HG02588 (cell line): ENCODE data around the gene SCO2.
"Not testable (repeated sequence)": the region's sequence is repeated elsewhere in the genome, so short reads cannot be mapped to it uniquely, and the experiment has no call there.

Source experiments
- ATAC-seq: cut with Tn5 transposase; IDR thresholded peaks from one replicate; pipeline ENCODE4 v1.9.1; 2021; ENCODE audit warnings: mild to moderate bottlenecking, moderate library complexity; ENCODE audit not compliant: unreplicated experiment

Gene SCO2

DNA sequence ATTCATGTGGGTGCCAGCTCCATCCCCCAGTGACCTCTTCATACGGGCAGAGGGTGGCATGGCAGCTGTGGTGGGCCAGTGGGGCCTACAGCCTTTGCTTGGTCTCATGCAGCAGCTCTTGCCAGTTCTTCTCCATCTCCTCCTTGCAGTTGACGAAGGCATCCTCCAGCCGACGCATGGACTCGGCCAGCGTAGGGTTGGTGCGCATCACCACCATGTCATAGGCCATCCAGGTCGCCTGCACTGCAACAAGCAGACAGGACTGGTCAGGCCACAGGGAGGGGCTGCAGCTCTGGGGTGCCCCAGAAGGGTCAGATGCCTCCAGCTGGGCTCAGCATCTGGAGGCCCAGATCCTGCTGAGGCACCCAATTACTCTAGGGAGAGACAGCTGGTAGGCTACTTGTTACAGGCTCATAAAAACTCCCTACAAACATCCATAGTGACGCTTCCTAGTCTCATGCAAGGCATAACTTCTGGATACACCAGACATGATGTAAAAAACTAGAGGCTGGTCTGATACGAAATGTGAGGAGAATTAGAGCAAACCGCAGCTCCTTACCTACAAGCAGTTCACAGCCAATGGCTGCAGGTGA lies 25.9 kb upstream of the SCO2 start:
- no peak for ATAC-seq

DNA sequence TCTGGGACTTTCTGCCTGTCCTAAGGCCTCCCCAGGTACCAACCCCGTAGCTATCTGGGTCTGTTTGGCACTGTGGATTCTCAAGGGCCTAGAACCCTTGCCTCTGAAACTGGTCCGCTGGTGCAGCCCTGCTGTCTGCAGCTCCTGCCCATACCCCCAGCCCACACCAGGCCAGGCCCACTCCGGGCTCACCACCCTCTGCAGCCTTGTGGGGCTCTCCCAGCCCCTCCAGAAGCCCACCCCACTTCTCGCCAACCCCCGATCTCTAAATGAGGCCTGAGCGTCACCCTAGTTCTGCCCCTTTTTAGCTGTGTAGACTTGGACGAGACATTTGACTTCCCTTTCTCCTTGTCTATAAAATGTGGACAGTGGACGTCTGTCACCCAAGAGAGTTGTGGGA lies 25.0 kb upstream of the SCO2 start:
- no peak for ATAC-seq

DNA sequence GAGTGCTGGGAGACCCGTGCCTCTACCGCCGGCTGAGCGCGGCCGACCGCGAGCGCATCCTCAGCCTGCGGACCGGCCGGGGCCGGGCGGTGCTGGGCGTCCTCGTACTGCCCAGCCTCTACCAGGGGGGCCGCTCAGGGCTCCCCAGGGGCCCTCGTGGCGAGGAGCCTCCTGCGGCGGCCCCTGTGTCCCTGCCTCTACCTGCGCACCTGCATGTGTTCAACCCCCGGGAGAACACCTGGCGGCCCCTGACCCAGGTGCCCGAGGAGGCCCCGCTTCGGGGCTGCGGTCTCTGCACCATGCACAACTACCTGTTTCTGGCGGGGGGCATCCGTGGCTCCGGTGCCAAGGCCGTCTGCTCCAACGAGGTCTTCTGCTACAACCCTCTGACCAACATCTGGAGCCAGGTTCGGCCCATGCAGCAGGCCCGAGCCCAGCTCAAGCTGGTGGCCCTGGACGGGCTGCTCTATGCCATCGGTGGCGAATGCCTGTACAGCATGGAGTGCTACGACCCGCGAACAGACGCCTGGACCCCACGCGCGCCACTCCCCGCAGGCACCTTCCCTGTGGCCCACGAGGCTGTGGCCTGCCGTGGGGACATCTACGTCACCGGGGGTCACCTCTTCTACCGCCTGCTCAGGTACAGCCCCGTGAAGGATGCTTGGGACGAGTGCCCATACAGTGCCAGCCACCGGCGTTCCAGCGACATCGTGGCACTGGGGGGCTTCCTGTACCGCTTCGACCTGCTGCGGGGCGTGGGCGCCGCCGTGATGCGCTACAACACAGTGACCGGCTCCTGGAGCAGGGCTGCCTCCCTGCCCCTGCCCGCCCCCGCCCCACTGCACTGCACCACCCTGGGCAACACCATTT lies 23.8 kb upstream of the SCO2 start:
- ATAC-seq: no peak

DNA sequence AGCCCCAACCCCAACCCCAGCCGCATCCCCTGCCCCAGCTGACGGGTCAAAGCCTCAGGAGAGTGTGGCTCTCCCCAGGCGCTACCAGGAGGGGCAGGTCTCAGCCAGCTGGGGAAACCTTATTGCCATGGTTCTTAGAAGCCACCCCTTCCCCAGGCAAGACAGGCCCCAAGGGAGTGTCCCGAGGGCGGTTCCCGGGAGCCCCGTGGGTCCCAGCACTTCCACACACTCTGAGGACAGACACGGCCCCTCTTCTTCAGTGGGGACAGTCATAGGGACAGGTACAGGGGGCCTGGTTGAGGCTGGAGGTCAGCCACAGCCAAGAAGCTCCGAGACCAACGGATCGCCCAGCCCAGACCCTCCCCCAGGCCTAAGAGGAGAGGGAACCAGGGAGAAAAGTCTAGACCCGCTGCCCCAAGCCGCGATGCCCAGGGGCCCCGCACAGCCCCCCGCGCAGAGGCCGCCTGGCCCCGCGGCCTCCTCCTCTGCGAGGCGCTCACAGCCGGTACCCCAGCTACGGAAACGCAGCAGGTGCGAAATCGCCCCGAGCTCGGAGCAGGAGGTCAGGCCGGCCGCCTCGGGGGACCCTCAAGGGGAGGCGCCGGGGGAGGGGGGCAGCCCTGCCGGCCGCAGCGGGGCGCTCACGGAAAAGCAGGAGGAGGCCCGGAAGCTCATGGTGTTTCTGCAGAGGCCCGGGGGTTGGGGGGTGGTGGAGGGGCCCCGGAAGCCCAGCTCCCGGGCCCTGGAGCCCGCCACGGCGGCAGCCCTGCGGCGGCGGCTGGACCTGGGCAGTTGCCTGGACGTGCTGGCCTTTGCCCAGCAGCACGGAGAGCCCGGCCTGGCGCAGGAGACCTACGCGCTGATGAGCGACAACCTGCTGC lies 22.9 kb upstream of the SCO2 start:
- ATAC-seq: no peak

DNA sequence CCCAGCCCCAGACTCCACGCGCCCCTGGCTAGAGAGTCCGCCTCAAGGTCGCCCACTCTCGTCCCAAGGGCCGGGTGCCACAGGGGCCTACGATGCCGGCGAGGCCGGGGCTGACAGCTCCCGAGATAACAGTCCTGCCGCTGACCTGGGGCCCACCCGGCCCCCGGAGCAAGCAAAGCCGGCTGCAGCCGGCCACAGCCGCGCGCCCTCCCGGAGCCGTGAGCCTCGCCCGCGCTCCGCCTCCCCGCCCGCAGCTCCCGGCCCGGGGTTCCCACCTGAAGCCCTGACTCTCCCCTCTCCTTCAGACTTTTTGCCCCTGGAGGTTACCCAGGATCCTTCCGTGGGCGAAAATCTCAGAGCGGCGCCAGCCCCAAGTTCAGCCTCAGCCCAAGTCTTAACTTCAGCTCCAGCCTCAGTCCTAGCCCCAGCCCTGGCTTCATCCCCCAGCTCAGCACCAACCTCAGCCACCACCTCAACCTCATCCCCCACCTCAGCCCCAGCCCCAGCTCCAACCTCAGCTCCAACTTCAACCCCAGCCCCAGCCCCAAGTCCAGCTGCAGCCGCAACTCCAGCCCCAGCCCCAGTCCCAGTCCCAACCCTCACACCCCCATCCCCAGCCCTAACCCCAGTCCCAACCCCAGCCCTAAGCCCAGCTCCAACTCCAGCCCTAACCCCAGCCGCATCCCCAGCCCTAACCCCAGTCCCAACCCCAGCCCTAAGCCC lies 22.0 kb upstream of the SCO2 start:
- ATAC-seq: no peak

DNA sequence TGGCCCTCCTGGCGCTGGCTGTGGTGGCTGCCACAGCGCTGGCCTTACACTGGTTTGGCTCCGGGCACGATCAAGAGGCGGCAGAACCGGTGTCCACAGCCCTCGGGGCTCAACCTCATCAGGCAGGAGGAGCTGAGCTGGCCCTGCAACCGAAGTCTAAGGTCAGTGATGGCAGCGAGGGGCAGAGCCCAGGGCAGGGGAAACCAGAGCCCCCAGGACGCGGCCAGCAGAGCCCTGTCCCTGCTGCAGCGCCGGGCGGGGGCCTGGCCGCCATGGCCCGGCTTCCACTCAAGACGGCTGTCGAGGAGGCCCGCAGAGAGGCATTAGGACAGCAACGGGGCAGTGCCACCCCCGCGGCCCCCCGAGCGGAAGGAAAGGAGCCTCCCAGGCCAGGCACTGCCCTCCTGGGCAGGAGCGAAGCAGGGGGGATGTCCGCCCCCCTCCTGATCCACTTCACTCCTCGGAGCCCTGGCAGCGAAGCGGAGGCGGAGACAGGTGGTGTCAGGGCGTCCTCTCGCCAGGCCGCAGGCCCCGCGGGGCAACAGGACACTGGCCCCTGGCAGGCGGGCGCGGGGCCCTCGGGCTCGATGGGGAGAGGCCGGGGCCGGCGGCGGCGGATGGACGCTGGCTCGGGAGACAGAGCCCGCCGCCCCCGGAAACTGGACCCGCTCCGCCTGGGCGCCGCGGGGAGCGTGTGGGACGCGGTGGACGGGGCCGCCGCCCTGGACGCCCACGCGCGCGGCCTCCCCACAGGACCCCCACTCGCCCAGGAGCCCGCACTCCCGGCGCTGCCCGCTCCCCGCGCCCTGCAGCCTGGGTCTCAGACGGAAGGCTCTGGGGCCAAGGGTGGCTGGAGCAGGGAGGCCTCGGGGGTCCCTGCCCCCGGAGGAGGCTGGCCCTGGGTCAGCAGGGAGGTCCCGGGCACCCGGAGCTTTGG lies 21.2 kb upstream of the SCO2 start:
- no peak for ATAC-seq

DNA sequence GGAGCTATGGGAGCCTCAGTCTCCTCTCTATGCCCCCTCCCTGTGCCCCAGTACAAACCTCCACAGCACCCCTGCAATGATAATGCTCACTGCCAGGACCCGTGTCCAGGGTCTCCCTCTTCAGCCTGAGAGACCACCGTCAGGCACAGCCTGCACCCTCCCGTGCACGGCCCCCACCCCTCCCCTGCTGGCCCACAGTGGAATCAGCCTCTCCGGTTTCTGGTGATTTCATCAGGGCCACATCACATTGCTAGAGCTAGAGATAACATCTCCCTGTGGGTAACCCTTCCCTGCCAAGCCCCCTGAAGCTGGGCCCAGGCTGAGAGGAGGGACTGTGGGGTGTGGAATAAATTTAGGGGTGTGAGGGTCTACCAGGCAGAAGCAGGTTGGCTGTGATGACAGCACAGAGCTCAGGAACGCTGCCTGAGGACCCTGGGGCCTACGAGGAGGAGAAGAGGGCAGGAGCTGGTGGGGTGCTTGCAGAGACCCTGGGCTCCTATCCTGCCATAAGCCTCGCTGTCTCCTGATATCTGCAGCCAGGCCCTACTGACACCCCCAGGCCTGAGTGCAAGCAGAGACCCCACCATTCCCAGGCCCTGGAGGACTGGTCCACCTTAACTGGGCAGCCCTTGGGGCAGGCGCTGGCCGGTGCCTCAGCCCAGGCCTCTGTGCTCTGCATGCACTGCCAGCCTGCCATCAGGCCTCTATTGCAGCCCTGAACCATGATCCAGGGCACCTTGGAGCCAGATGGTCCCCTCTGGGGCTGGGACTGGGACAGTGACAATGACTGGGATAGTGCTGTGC lies 20.3 kb upstream of the SCO2 start, which contains the start of gene KLHDC7B:
TSS of gene KLHDC7B (plus strand) at position 378 of the 804 bp plus-strand sequence. CDS start at position 723, 345 bp downstream.
- no peak for ATAC-seq

DNA sequence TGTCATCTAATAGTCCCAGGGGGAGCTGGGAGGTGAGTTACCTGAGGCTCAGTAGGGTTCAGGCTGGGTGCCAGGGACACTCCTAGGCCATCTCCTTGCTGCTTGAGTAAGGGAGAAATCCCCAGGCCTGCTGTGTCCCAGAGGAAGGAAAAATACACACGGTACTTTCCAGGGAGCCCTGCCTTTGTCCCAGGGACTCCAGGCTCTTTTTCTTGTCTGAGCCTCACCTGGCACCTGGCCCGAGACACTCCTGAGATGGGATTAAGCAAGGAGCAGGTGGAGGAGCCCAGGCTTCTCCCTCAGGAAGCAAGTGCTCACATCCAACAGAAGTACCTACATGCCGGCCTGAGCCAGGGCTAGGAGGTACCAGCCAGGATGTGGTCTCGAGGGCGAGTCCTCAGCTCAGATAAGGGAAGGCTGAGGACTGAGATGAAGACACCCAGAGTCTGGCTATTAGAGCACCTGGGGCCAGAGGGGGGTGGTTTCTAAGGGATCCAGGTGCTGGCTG lies 19.4 kb upstream of the SCO2 start:
- ATAC-seq: no peak

DNA sequence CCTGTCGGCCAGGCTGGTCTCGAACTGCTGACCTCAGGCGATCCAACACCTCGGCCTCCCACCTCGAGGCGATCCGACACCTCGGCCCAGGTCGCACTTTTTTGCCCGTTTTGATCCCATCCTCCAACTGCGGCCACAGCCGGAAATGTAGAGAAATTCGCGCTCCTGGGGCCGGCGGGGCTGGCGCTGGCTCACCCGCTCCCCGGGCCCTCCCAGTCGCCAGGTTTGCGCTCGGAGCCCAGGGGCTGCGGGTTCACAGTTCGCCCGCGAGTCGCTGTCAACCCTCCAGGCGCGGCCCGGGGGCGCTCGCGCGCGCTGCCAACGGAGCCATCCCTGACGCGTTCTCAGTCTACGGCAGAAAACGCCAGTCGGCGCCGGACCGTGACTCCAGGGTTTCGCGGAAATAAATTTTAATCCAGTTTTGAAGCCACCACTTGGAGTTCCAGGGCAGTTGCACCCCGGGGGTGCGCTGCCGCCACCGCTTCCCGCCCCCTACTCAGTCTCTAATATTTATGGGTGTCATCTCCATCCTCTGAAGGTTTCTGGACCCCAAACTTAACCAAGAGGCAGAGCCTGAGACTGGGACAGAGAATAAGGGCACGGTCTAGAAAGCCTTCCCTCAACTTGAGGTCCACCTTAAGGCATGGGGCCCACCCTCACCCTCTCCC lies 18.8 kb upstream of the SCO2 start:
- ATAC-seq: no peak

DNA sequence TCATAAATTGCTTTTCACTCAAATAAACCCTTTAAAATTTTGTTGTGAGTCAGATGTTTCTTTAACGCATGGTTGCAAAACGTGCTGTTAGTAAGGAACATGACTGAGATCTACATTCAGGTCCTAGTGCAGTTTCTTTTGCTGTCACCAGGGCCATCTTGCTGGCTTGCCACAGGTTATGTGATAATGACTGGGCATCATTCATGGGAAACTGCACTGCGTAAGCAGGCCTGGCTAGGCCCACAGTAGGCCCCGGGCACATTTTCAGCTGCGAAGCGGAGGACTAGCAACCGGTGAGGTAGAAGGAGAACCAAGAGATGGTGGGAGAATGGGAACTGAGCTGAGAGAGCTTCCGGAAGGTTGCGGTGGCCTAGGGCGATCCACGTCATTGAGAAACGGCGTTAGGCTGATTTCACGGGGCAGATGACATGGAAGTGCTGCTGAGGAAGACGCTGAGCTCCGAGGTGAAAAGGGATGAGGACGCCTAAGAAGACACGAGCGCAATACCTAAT lies 17.1 kb upstream of the SCO2 start:
- ATAC-seq: no peak

DNA sequence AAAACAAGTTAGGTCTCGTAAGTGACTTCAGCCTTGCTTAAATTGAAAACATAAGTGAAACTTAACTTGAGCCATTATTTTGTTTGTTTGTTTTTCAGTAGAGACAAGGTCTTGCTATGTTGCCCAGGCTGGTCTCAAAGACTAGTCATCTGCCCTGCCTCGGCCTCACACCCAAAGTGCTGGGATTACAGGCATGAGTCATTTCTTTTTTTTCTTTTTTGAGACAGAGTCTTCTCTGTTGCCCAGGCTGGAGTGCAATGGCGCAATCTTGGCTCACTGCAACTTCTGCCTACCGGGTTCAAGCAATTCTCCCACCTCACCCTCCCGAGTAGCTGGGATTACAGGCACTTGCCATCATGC lies 16.2 kb upstream of the SCO2 start:
- ATAC-seq: not testable (repeated sequence)

DNA sequence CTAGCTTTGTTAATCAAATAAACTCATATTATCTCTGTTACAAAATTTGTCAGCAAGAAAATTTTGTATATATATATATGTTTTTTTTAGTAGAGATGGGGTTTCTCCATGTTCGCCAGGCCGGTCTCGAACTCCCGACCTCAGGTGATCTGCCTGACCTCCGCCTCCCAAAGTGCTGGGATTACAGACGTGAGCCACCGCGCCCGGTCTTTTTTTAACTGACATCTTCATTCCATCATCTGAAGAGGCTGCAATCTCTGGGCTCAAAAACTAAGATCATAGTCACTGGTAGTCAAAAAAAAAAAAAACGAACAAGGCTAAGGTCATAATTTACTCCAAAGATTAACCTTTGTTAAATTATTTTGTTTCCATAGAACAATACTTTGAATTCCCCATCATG lies 15.0 kb upstream of the SCO2 start:
- no peak for ATAC-seq

DNA sequence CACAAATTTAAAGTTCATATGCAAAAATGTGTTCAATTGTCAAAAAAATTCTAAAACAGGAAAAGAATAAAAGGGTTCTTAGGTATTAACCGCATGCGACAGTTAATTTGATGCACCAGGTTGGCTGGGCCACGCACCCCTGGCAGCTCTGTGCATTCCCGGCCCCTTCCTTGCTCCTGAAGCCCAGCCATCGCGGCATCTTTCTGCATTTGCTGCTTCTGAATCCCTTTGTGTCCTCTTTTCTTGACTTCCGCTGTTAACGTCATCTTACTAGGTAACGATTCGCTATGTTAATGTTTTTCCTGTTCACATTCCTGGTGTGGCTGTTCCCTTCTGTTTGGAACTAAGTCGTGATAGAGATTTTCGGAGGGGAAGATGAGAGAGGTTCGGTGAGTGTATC lies 12.4 kb upstream of the SCO2 start:
- no peak for ATAC-seq

DNA sequence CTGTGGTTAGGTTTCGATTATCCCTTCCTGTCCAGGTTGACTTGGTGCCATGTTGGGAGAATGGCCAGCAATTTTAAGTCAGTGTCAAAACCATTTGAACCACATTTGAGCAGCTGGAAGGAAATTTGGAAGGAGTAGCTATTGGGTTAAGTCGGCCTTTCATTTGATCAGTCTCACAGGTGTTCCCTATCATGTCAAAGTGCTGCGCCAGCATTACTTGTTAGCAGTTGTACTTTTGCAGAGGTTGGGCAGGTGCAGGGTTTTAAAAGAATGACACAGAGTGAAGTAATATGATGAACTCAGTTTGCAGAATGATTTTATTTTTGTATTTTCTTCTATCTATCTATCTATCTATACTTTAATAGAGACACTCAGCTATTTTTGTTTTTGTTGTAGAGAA lies 10.8 kb upstream of the SCO2 start:
- ATAC-seq: no peak

DNA sequence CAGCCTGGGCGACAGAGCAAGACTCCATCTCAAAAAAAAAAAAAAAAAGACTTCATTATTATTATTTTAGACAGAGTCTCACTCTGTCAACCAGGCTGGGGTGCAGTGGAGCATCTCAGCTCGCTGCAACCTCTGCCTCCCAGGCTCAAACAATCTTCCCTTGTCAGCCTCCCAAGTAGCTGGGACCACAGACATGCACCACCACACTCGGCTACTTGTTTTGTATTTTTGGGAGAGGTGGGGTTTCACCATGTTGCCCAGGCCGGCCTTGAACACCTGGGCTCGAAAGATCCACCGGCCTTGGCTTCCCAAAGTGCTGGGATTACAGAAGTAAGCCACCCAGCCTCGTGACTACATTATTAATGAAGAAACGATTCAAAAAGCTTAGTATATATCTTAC lies 9.7 kb upstream of the SCO2 start:
- ATAC-seq: no peak

DNA sequence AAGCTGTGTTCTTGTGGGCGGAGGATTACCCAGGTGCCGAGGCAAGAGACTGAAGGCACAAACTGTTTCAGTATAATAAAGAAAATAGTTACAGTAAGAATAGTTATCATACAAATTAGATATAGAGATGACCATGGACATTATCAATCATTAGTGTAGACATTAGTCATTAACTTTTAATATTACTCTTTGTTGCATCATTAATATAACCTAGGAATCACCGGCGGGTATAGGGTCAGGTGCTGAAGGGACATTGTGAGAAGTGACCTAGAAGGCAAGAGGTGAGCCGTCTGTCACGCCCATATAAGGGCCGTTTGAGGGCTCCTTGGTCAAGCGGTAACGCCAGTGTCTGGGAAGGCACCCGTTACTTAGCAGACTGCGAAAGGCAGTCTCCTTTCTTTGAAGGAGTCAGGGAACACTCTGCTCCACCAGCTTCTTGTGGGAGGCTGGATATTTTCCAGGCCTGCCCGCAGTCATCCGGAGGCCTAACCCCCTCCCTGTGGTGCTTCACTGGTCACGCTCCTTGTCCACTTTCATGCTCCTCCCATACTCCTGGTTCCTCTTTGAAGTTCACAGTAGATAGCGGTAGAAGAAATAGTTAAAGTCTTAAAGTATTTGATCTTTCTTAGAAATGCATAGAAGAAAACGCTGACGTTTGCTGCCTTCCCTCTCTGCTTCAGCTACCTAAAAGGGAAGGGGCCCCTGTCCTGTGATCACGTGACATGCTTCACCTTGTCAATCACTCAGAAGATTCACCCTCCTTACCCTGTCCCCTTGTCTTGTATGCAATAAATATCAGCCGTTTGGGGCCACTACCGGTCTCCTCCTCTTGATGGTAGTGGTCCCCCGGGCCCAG lies 8.7 kb upstream of the SCO2 start:
- not testable (repeated sequence) for ATAC-seq
